NCI-H1930 (cell line): ENCODE measurements around the gene CELF5.

Experiments
- DNase-seq, 2 experiments: peaks; one replicate each; lab custom pipeline; 2025; lab: John Stamatoyannopoulos, UW

The CELF5 gene

GRCh38 chr19:3344608-3345598, 120.4 kb downstream of the CELF5 start:
- no peak for DNase-seq

GRCh38 chr19:3345850-3346460, 121.5 kb downstream of the CELF5 start:
- DNase-seq: no peak
